Trophoblast cell (in vitro differentiated cells and primary cell): ENCODE results near the gene RCOR3.

Experiments
- DNase-seq, 2 donors: peaks; one replicate each; pipeline ENCODE4 v3.0.0-alpha.2; 2016
- H2AFZ ChIP-seq: 2 replicates; pipeline ENCODE4 v1.6.1; 2013; ENCODE audit warnings: low read length, moderate library complexity, mild to moderate bottlenecking; ENCODE audit not compliant: insufficient read depth, poor library complexity
- H2AK5ac ChIP-seq: 2 replicates; pipeline ENCODE4 v1.6.1; 2013; ENCODE audit warnings: mild to moderate bottlenecking, low read length
- H2BK120ac ChIP-seq: 2 replicates; pipeline ENCODE4 v1.6.1; 2013; ENCODE audit warnings: low read length, mild to moderate bottlenecking, moderate library complexity; ENCODE audit not compliant: insufficient read depth, poor library complexity
- H2BK12ac ChIP-seq: 2 replicates; pipeline ENCODE4 v1.6.1; 2013; ENCODE audit warnings: mild to moderate bottlenecking, low read length, moderate library complexity
- H2BK5ac ChIP-seq: 2 replicates; pipeline ENCODE4 v1.6.1; 2013; ENCODE audit warnings: low read length, low read depth, moderate library complexity, mild to moderate bottlenecking; ENCODE audit not compliant: poor library complexity
- H3K14ac ChIP-seq: 2 replicates; pipeline ENCODE4 v1.6.1; 2013; ENCODE audit warnings: mild to moderate bottlenecking, low read length
- H3K18ac ChIP-seq: 2 replicates; pipeline ENCODE4 v1.6.1; 2013; ENCODE audit warnings: mild to moderate bottlenecking, low read length
- H3K23ac ChIP-seq: 2 replicates; pipeline ENCODE4 v1.6.1; 2013; ENCODE audit warnings: low read length
- H3K27ac ChIP-seq: 2 replicates; pipeline ENCODE4 v1.5.1; 2013; ENCODE audit warnings: low read depth, mild to moderate bottlenecking, inconsistent platforms, low read length, moderate library complexity
- H3K27me3 ChIP-seq: 2 replicates; pipeline ENCODE4 v1.6.1; 2013; ENCODE audit warnings: inconsistent platforms, mild to moderate bottlenecking, low read length, moderate library complexity; ENCODE audit not compliant: insufficient read depth
- H3K36me3 ChIP-seq, 2 experiments: 1 replicate in 1 of 2; 2 replicates in 1 of 2; pipeline ENCODE4 v1.6.1; 2013; ENCODE audit warnings: low read length in 2 of 2, mild to moderate bottlenecking in 2 of 2, moderate library complexity in 1 of 2; ENCODE audit not compliant: insufficient read depth in 2 of 2, control insufficient read depth in 1 of 2
- H3K4ac ChIP-seq: 2 replicates; pipeline ENCODE4 v1.6.1; 2013; ENCODE audit warnings: low read depth, mild to moderate bottlenecking, low read length, moderate library complexity
- H3K4me1 ChIP-seq, 2 experiments: 1 replicate in 1 of 2; 2 replicates in 1 of 2; pipeline ENCODE4 v1.6.1; 2013; ENCODE audit warnings: low read length in 2 of 2, mild to moderate bottlenecking in 2 of 2, moderate library complexity in 1 of 2; ENCODE audit not compliant: insufficient read depth in 2 of 2, control insufficient read depth in 1 of 2
- H3K4me2 ChIP-seq: 2 replicates; pipeline ENCODE4 v1.6.1; 2013; ENCODE audit warnings: inconsistent platforms, mild to moderate bottlenecking, low read length, moderate library complexity
- H3K4me3 ChIP-seq: 2 replicates; pipeline ENCODE4 v1.5.1; 2013; ENCODE audit warnings: mild to moderate bottlenecking, low read depth, low read length, inconsistent platforms
- H3K79me1 ChIP-seq: one replicate; pipeline ENCODE4 v1.6.1; 2013; ENCODE audit warnings: low read length
- H3K79me2 ChIP-seq: 2 replicates; pipeline ENCODE4 v1.6.1; 2013; ENCODE audit warnings: low read length, mild to moderate bottlenecking; ENCODE audit not compliant: control insufficient read depth, insufficient read depth, poor library complexity
- H3K9ac ChIP-seq: 2 replicates; pipeline ENCODE4 v1.6.1; 2013; ENCODE audit warnings: mild to moderate bottlenecking, low read length
- H3K9me3 ChIP-seq: 2 replicates; pipeline ENCODE4 v1.6.1; 2013; ENCODE audit warnings: low read depth, mild to moderate bottlenecking, control low read depth, inconsistent platforms, low read length; ENCODE audit not compliant: insufficient read depth
- H4K12ac ChIP-seq: 2 replicates; pipeline ENCODE4 v1.6.1; 2013; ENCODE audit warnings: low read depth, mild to moderate bottlenecking, low read length, moderate library complexity
- H4K8ac ChIP-seq: 2 replicates; pipeline ENCODE4 v1.6.1; 2013; ENCODE audit warnings: low read depth, mild to moderate bottlenecking, low read length, moderate library complexity
- H4K91ac ChIP-seq: one replicate; pipeline ENCODE4 v1.6.1; 2013; ENCODE audit warnings: low read depth, mild to moderate bottlenecking, low read length, moderate library complexity
- WGBS: extraction: QIAGEN DNeasy Blood & Tissue Kit; methylation state at CpG from one replicate; pipeline ENCODE4 v1.1.7; 2013; ENCODE audit warnings: missing lambda C conversion rate; ENCODE audit not compliant: insufficient read length, insufficient coverage; ENCODE audit errors: extremely low coverage; 5-methylcytosine and 5-hydroxymethylcytosine counted together

Gene RCOR3

GRCh38 chr1:211267204-211267857 is 8.2 kb downstream of the RCOR3 start:
- no peak overlapping the region for H3K9ac ChIP-seq
- no peak overlapping the region for H2BK5ac ChIP-seq
- H3K27me3 ChIP-seq = no peaks in the 10 kb centered on the region
- H2BK120ac ChIP-seq = no peak overlapping the region
- no peak overlapping the region for H3K18ac ChIP-seq
- H3K14ac ChIP-seq = no peak overlapping the region
- no peak overlapping the region for H3K23ac ChIP-seq
- no peak overlapping the region for H2BK12ac ChIP-seq
- DNase-seq = no peak
- no peaks in the 10 kb centered on the region for H3K4me1 ChIP-seq
- H3K36me3 ChIP-seq = peaks cover 10 to 16% of the 10 kb centered on the region in 2 experiments
- no peak overlapping the region for H4K12ac ChIP-seq
- WGBS = no CpG with 5 or more reads among the region's 7 CpGs
- H3K4me2 ChIP-seq = no peak overlapping the region
- no peak overlapping the region for H4K8ac ChIP-seq
- H3K79me1 ChIP-seq = no peaks in the 10 kb centered on the region
- H3K79me2 ChIP-seq = no peaks in the 10 kb centered on the region
- H2AK5ac ChIP-seq = no peak overlapping the region
- H3K9me3 ChIP-seq = no peaks in the 10 kb centered on the region
- no peak overlapping the region for H2AFZ ChIP-seq
- no peak overlapping the region for H3K4me3 ChIP-seq
- no peak overlapping the region for H3K27ac ChIP-seq
- no peak overlapping the region for H3K4ac ChIP-seq
- no peak overlapping the region for H4K91ac ChIP-seq

GRCh38 chr1:211279340-211279739 is 20.2 kb downstream of the RCOR3 start:
- Histone ChIP-seq H3K23ac (no peak overlapping the region), H3K79me1 (no peaks in the 10 kb centered on the region), H3K4me3 (no peak overlapping the region), H2AK5ac (no peak overlapping the region), H3K27me3 (no peaks in the 10 kb centered on the region), H4K8ac (no peak overlapping the region), H3K4ac (no peak overlapping the region), H4K12ac (no peak overlapping the region), H3K9me3 (no peaks in the 10 kb centered on the region), H3K36me3 (peaks cover 8 to 12% of the 10 kb centered on the region in 2 experiments), H3K27ac (no peak overlapping the region), H3K79me2 (no peaks in the 10 kb centered on the region), H3K9ac (no peak overlapping the region), H2BK5ac (no peak overlapping the region), H4K91ac (no peak overlapping the region), H2AFZ (no peak overlapping the region), H3K14ac (no peak overlapping the region), H3K4me1 (peaks cover 0 to 3% of the 10 kb centered on the region in 2 experiments), H3K4me2 (no peak overlapping the region), H2BK12ac (no peak overlapping the region), H2BK120ac (no peak overlapping the region), H3K18ac (no peak overlapping the region)
- DNase-seq = no peak
- no CpG with 5 or more reads among the region's 1 CpG for WGBS

- Histone ChIP-seq H2AK5ac (no peak overlapping the region), H3K18ac (no peak overlapping the region), H3K27me3 (no peaks in the 10 kb centered on the region), H2BK120ac (no peak overlapping the region), H3K23ac (peak overlapping the region; percentile 40), H3K9ac (no peak overlapping the region), H3K14ac (no peak overlapping the region), H3K27ac (no peak overlapping the region), H2BK5ac (no peak overlapping the region), H2AFZ (no peak overlapping the region), H4K8ac (no peak overlapping the region), H3K79me1 (no peaks in the 10 kb centered on the region), H3K79me2 (no peaks in the 10 kb centered on the region), H3K4me2 (no peak overlapping the region), H3K36me3 (peaks cover 11 to 16% of the 10 kb centered on the region in 2 experiments), H2BK12ac (no peak overlapping the region), H4K91ac (no peak overlapping the region), H3K4ac (no peak overlapping the region), H3K4me3 (no peak overlapping the region), H3K9me3 (no peaks in the 10 kb centered on the region), H4K12ac (no peak overlapping the region), H3K4me1 (peaks cover 0 to 3% of the 10 kb centered on the region in 2 experiments)
- no CpG with 5 or more reads among the region's 4 CpGs for WGBS
- no peak for DNase-seq
Observed at GRCh38 chr1:211280910-211281309, 21.7 kb downstream of the RCOR3 start.

GRCh38 chr1:211281320-211282022 is 22.3 kb downstream of the RCOR3 start:
- no peak overlapping the region for H3K9ac ChIP-seq
- H3K79me2 ChIP-seq = no peaks in the 10 kb centered on the region
- H3K27me3 ChIP-seq = no peaks in the 10 kb centered on the region
- no peak overlapping the region for H2AK5ac ChIP-seq
- H3K9me3 ChIP-seq = no peaks in the 10 kb centered on the region
- no peak overlapping the region for H3K14ac ChIP-seq
- no peaks in the 10 kb centered on the region for H3K79me1 ChIP-seq
- H3K18ac ChIP-seq = no peak overlapping the region
- H2BK5ac ChIP-seq = no peak overlapping the region
- H4K12ac ChIP-seq = no peak overlapping the region
- DNase-seq = no peak
- no peak overlapping the region for H4K91ac ChIP-seq
- H4K8ac ChIP-seq = no peak overlapping the region
- peaks cover 0 to 3% of the 10 kb centered on the region in 2 experiments for H3K4me1 ChIP-seq
- WGBS = no CpG with 5 or more reads among the region's 6 CpGs
- H3K27ac ChIP-seq = no peak overlapping the region
- no peak overlapping the region for H2BK120ac ChIP-seq
- H3K4ac ChIP-seq = no peak overlapping the region
- H2BK12ac ChIP-seq = no peak overlapping the region
- H3K23ac ChIP-seq = no peak overlapping the region
- no peak overlapping the region for H3K4me2 ChIP-seq
- H3K4me3 ChIP-seq = no peak overlapping the region
- H3K36me3 ChIP-seq = peaks cover 15 to 16% of the 10 kb centered on the region in 2 experiments
- no peak overlapping the region for H2AFZ ChIP-seq
